B cell (primary cell): Measurements from ENCODE around the gene CHD9.
"Not testable (repeated sequence)": the region's sequence is repeated elsewhere in the genome, so short reads cannot be mapped to it uniquely, and the experiment has no call there.

Source experiments
- EZH2 ChIP-seq: IDR thresholded peaks from 2 replicates; pipeline ENCODE4 v1.6.1; 2012; ENCODE audit warnings: borderline replicate concordance, low read depth, mild to moderate bottlenecking, moderate library complexity, low read length; ENCODE audit not compliant: insufficient read depth, poor library complexity, severe bottlenecking
- TF ChIP-seq, protein P1 (sequence below): fragments of 200-600 bp; IDR thresholded peaks from one replicate; pipeline ENCODE4 v1.8.0; 2022; ENCODE audit warnings: antibody characterized with exemption, mild to moderate bottlenecking

GRCh38 chr16:53047515-53047914, 7.3 kb upstream of the CHD9 start:
- not testable (repeated sequence) for TF ChIP-seq EZH2
- TF ChIP-seq, protein P1, sequence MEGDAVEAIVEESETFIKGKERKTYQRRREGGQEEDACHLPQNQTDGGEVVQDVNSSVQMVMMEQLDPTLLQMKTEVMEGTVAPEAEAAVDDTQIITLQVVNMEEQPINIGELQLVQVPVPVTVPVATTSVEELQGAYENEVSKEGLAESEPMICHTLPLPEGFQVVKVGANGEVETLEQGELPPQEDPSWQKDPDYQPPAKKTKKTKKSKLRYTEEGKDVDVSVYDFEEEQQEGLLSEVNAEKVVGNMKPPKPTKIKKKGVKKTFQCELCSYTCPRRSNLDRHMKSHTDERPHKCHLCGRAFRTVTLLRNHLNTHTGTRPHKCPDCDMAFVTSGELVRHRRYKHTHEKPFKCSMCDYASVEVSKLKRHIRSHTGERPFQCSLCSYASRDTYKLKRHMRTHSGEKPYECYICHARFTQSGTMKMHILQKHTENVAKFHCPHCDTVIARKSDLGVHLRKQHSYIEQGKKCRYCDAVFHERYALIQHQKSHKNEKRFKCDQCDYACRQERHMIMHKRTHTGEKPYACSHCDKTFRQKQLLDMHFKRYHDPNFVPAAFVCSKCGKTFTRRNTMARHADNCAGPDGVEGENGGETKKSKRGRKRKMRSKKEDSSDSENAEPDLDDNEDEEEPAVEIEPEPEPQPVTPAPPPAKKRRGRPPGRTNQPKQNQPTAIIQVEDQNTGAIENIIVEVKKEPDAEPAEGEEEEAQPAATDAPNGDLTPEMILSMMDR, result not testable (repeated sequence)
